Left lung (tissue), 10 donors: ENCODE measurements around the gene PAXX. TPM values are rescaled to one million over a fixed set of nuclear protein-coding genes. Genes with fewer than 3 reads are reported as not detected.

ENCODE experiments used
- ATAC-seq: fragments of 200-7000 bp; cut with Tn5 transposase; one replicate; pipeline ENCODE4 v1.9.1; 2020; ENCODE audit warnings: moderate library complexity
- DNase-seq, 4 donors: peaks; one replicate each; pipeline ENCODE4 v3.0.0-alpha.2; 2013 to 2020
- H3K27ac ChIP-seq, 2 donors: fragments of 200-600 bp; sonication (generic) in 1 of 2; one replicate each; pipeline versions ENCODE4 v1.5.0 to v1.8.0; 2020 to 2021
- H3K27me3 ChIP-seq, 2 donors: fragments of 200-600 bp; sonication (generic) in 1 of 2; one replicate each; pipeline versions ENCODE4 v1.5.0 to v1.8.0; 2020 to 2021
- H3K36me3 ChIP-seq, 2 donors: fragments of 200-600 bp; sonication (generic) in 1 of 2; one replicate each; pipeline versions ENCODE4 v1.5.0 to v1.8.0; 2020 to 2021
- H3K4me1 ChIP-seq, 2 donors: fragments of 200-600 bp; one replicate each; pipeline ENCODE4 v1.8.0; 2021
- H3K4me3 ChIP-seq, 2 donors: fragments of 200-600 bp; sonication (generic) in 1 of 2; one replicate each; pipeline versions ENCODE4 v1.5.0 to v1.8.0; 2020 to 2021; ENCODE audit warnings: mild to moderate bottlenecking in 1 of 2
- H3K9me3 ChIP-seq, 2 donors: fragments of 200-600 bp; sonication (generic) in 1 of 2; one replicate each; pipeline versions ENCODE4 v1.5.0 to v1.8.0; 2020 to 2021
- CTCF ChIP-seq, 2 donors: fragments of 200-600 bp; sonication (generic) in 1 of 2; IDR thresholded peaks; one replicate each; pipeline versions ENCODE4 v1.5.0 to v1.8.0; 2021; ENCODE audit warnings: antibody characterized with exemption in 2 of 2
- intact Hi-C, 2 donors: fragments of 100-400 bp; cut with DNase I; formaldehyde crosslinking; loops; one replicate each; pipeline versions ENCODE4 v1.11.2 to v1.14.2; 2022
- polyA plus RNA-seq, 6 donors: library from polyadenylated mRNA; unstranded; fragments of 120-200 nt; gene quantifications; one replicate each; pipeline ENCODE4 v1.2.1, GENCODE V29; 2013; ENCODE audit not compliant: insufficient read length in 6 of 6
- total RNA-seq, 2 donors: library from RNA; stranded (reverse); fragmentation: NEBNext Ultra II Directional; extraction: Animal tissue kit (Norgen Biotek cat#: 25700); gene quantifications; one replicate each; pipeline ENCODE4 v1.2.1, GENCODE V29; 2021
- donor health status: DM: no; HTN: yes; CAD: no.
- donor health status: DM: no; HTN: no; CAD: no.

The PAXX gene
- total and polyA plus RNA-seq, 8 donors: 28.1 to 56.6 (median 34.2) TPM

- H3K36me3 ChIP-seq: peaks cover 0 to 15% of the 10 kb centered on the region in 2 donors
- ATAC-seq (no peak), DNase-seq (no peak)
- H3K9me3 ChIP-seq: no peaks in the 10 kb centered on the region
- no peak overlapping the region for H3K4me3 ChIP-seq
- H3K27ac ChIP-seq: no peak overlapping the region
- intact Hi-C loops: no loop called here
- no peaks in the 10 kb centered on the region for H3K27me3 ChIP-seq
- no peak for TF ChIP-seq CTCF (IDR thresholded peaks at IDR 0.05)
- H3K4me1 ChIP-seq: peaks cover 0 to 10% of the 10 kb centered on the region in 2 donors
These were observed 30.9 kb downstream of the PAXX start for GRCh38 chr9:137023157-137023556.

GRCh38 chr9:137023583-137023991, 31.4 kb downstream of the PAXX start:
- Histone ChIP-seq H3K36me3 (peaks cover 0 to 15% of the 10 kb centered on the region in 2 donors), H3K27me3 (no peaks in the 10 kb centered on the region), H3K4me3 (no peak overlapping the region), H3K9me3 (no peaks in the 10 kb centered on the region), H3K4me1 (peaks cover 2 to 13% of the 10 kb centered on the region in 2 donors), H3K27ac (no peak overlapping the region)
- intact Hi-C loops: no loop called here
- no peak for TF ChIP-seq CTCF (IDR thresholded peaks at IDR 0.05)
- no peak for DNase-seq
- no peak for ATAC-seq

GRCh38 chr9:137025517-137025966, 33.3 kb downstream of the PAXX start:
- Histone ChIP-seq H3K27me3 (no peaks in the 10 kb centered on the region), H3K36me3 (peaks cover 0 to 10% of the 10 kb centered on the region in 2 donors), H3K4me1 (peaks cover 9 to 32% of the 10 kb centered on the region in 2 donors), H3K27ac (no peak overlapping the region), H3K9me3 (no peaks in the 10 kb centered on the region), H3K4me3 (no peak overlapping the region)
- DNase-seq (peak in 1 of 4 donors; percentile 54), ATAC-seq (no peak)
- intact Hi-C loops: no loop called here
- no peak for TF ChIP-seq CTCF (IDR thresholded peaks at IDR 0.05)

- H3K4me1 ChIP-seq: peaks cover 11 to 40% of the 10 kb centered on the region in 2 donors
- intact Hi-C loops: no loop called here
- no peak for TF ChIP-seq CTCF (IDR thresholded peaks at IDR 0.05)
- ATAC-seq (no peak), DNase-seq (no peak)
- H3K9me3 ChIP-seq: no peaks in the 10 kb centered on the region
- no peak overlapping the region for H3K27ac ChIP-seq
- peaks cover 0 to 1% of the 10 kb centered on the region in 2 donors for H3K36me3 ChIP-seq
- H3K27me3 ChIP-seq: no peaks in the 10 kb centered on the region
- H3K4me3 ChIP-seq: no peak overlapping the region
These were observed 34.2 kb downstream of the PAXX start for GRCh38 chr9:137026384-137026783.

GRCh38 chr9:137026828-137027227, 34.6 kb downstream of the PAXX start:
- Histone ChIP-seq H3K4me1 (peaks cover 11 to 45% of the 10 kb centered on the region in 2 donors), H3K36me3 (no peaks in the 10 kb centered on the region), H3K27me3 (no peaks in the 10 kb centered on the region), H3K9me3 (no peaks in the 10 kb centered on the region), H3K27ac (no peak overlapping the region), H3K4me3 (peak overlapping the region in 1 of 2 donors; percentile 43)
- DNase-seq (no peak), ATAC-seq (no peak)
- intact Hi-C loops: no loop called here
- no peak for TF ChIP-seq CTCF (IDR thresholded peaks at IDR 0.05)
